HG03520 (cell line): ENCODE data around the gene GALNTL6.
A peak's percentile ranks its signal among the peaks of the same experiment; 100 is the strongest.
"Not testable (repeated sequence)": the region's sequence is repeated elsewhere in the genome, so short reads cannot be mapped to it uniquely, and the experiment has no call there.

ENCODE experiments used
- ATAC-seq: cut with Tn5 transposase; IDR thresholded peaks from one replicate; pipeline ENCODE4 v1.9.1; 2021; ENCODE audit warnings: mild to moderate bottlenecking, moderate library complexity; ENCODE audit not compliant: unreplicated experiment

The GALNTL6 gene

DNA sequence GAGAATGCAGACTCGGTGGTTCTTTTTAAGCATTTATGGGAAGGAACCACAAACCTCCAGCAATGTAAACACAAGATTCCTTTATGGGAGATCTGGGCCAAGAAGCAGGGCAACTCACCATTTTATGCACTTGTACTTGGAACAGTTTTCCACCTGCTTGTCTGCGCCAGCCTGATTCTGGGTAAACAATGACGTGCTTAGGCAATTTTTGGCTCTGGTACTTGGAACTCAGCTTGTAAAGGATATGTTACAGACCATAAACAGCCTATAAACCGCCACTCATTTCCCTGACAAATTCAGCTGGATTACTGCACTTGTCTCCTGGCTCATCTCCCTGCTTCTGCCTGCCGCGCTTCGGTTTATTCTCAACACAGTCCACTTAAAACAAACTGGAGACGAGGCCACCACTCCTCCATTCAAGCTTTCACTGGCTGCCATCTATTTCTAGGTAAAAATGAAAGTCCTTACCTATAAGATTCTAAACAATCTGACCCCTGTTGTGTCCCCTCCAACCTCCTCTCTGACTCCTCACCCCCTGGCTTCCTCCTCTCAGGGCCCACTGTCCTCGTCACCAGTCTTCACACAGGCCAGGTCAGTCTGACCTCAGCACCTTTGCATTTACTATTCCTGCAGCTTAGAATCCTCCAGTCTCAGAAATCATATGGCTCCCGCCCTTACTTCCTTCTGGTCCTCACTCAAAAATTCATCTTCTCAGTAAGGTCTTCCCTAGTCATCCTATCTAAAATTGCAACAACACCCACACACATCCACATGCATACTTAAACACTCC lies 1149.6 kb downstream of the GALNTL6 start:
- ATAC-seq, result no peak

DNA sequence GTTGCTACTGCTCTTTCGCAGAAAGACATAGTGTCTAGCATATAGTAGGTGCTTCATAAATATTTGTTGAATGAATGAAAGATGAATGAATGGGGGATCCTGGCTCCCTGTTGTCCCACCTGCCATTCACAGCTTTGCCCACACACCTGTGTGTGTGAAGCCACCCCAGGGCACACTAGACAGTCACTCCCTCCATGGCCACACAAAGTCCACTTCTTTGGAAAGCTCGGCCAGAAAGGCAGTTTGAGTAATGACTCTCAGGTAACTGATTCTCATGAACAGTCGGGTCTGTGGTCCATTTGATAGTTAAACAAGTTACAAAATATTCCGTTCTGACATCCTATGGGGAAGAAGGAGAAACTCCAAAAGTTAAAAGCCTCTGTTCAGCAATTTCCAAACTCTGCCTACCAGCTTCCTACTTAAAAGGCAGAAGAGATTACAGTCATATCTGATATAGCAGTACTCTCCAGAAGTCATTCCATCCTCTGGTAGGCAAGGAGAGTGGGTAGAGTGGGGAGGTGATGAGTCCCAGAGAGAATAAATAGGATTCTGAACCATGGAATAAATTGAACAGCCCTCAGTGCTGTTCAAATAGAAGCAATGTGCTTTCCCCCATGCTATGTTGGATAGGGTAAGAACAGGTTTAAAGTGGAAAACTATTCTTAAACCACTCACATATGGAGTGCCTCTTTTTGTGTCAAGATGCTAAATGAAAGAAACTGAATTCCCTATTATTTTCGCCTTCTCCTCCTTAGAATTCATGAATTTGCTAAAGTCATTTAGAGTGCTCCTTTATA lies 1150.5 kb downstream of the GALNTL6 start:
- ATAC-seq, result no peak

- not testable (repeated sequence) for ATAC-seq
These were observed 1157.0 kb downstream of the GALNTL6 start for GRCh38 chr4:172970189-172970588.

DNA sequence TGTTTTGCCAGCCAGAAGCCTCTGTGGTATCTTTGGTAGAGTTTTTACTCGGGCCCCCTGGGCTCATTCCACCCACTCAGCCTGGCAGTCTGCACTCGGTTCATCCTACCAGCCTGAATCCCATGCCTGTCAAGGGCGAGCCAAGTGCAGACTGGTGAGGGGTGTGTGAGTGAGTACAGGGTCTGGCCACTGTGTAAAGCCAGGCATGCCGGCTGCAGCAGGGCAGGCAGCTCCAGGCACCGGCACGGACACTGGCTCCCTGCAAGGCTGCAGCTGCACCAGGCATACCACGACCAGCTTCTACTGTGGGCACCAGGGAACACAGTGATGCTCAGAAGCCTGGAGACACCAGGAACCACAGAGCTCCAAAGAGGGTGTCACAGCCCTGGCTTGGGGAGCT lies 1161.4 kb downstream of the GALNTL6 start:
- no peak for ATAC-seq

- ATAC-seq, result no peak
These were observed 1162.5 kb downstream of the GALNTL6 start for GRCh38 chr4:172975651-172976229.

GRCh38 chr4:172977491-172978041 lies 1164.4 kb downstream of the GALNTL6 start:
- not testable (repeated sequence) for ATAC-seq

- no peak for ATAC-seq
These were observed 1165.6 kb downstream of the GALNTL6 start for GRCh38 chr4:172978848-172979247.

GRCh38 chr4:172979332-172979731 lies 1166.1 kb downstream of the GALNTL6 start:
- ATAC-seq, result no peak

DNA sequence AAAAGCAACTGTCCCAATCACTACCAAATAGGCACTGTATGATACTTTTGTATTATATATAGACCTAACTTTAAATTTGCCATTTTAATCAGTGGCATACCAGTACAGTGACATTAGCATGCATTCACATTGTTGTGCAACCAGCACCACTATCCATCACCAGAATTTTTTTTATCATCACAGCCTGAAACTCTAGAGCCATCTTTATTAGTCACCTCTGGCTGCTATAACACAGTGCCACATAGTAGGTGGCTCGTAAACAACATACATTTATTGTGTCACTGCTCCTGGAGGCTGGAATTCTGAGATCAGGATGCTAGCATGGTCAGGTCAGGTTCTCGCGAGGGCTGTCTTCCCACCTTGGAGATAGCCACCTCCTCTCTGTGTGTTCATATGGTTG lies 1167.0 kb downstream of the GALNTL6 start:
- ATAC-seq, result no peak

DNA sequence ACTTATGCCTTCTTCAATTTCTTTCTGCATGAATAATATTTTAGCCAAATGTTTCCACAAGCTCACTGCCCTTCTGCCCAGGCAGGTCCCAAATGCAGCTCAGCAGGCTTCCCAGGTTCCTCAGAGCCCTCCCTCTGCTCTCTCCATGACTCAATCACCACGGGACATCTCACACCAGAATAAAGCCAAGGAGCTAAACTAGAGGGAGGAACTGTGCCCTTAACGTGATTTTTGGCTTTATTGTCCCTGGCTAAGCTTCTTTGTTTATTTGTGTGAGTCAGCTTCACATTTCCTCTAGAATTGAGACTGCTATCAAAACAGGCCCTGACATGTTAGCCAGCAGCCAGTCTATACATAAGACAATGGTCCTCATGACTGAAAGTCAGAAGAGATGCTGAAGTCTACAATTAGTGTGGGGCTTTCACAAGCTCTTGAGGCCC lies 1169.0 kb downstream of the GALNTL6 start:
- ATAC-seq, result peak; percentile 47

GRCh38 chr4:172983014-172983413 lies 1169.8 kb downstream of the GALNTL6 start:
- ATAC-seq, result no peak

DNA sequence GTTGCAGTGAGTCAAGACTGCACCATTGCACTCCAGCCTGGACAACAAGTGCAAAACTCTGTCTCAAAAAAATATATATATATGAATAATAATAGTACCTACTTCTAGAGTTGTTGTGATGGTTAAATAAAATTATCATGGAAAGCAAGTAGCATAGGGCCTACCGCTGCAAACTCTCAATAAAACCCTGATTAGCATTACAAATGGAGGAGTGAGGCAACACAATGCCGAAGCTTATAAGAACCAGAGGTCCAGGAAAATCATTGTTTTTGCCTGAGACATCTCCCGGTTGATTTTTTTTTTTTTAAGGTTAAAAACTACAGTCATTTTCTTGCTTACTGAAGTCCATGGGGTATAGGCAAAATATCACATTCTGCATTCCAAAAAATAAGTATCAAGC lies 1170.4 kb downstream of the GALNTL6 start:
- no peak for ATAC-seq

DNA sequence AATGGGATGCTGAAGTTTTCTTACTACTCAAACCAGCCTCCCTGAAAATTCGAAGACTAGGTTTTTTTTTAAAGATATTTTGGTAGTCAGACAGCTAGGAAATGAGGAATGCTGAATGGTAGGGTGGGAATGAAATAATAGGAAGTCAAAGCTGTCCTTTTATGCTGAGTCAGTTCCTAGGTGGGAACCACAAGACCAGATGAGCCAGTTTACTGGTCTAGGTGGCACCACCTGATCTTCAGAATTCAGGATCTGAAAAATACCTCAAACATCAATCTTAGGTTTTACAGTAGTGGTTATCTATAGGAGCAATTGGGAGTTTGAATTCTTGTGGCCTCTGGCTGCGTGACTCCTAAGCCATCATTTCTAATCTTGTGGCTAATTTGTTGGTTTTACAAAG lies 1172.3 kb downstream of the GALNTL6 start:
- ATAC-seq, result no peak

DNA sequence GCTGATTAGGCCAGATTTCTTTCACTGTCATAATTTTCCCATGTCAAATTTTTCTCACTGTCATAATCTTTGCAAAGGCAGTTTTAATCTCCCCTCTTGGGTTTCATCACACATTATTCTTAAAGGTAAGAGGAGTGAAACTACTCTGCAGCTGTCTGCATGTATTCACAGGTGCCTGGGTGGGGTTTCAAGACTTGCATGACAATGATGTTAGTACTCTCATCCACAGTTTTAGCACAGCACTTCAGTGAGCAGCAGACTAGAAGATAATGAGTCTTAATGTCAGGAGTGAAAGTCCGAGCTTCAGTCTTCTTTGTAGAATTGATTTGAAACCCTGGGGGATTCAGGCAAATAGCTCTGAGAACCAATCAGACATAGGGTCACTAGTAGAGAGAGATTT lies 1172.9 kb downstream of the GALNTL6 start:
- peak; percentile 82 for ATAC-seq

- no peak for ATAC-seq
These were observed 1177.0 kb downstream of the GALNTL6 start for GRCh38 chr4:172989984-172990820.

- no peak for ATAC-seq
These were observed 1179.6 kb downstream of the GALNTL6 start for GRCh38 chr4:172992648-172993378.

- no peak for ATAC-seq
These were observed 1182.0 kb downstream of the GALNTL6 start for GRCh38 chr4:172995161-172995560.

- ATAC-seq, result no peak
These were observed 1182.5 kb downstream of the GALNTL6 start for GRCh38 chr4:172995704-172996103.

DNA sequence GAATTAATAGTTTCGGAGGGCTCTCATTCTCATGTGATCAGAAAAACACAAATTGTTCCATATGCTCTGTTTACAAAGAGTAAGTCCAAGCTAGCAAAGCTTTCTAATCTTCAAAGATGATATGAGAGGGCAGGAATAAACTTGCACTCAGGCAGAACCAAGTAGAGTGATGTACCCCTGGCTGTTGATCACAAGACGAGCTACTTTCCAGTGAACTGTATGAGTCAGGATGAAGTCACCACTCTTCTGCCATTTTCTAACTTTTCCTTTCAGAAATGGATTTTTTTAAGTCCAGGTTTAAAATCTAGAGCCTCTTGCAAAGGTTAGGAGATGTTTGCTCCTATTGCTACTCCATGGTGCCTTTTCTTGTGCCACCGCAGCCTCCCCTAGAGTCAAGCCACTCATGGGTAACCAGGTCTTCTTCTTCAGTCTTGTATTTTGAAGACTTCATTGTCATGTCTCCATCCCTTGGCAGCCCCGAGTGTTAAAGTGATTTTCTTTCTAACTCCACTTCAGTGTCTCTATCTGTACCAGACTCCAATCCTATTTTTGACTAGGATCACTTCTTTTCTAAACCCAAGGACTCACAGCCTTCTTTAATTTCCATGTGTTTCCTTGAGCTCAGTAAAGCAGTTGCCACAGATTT lies 1183.5 kb downstream of the GALNTL6 start:
- no peak for ATAC-seq
